Spinal cord (tissue), 10 donors: ENCODE results near the gene MEP1B. TPM values are rescaled to one million over a fixed set of nuclear protein-coding genes. Genes with fewer than 3 reads are reported as not detected.
"Not testable (repeated sequence)": the region's sequence is repeated elsewhere in the genome, so short reads cannot be mapped to it uniquely, and the experiment has no call there.

Source experiments
- DNase-seq, 6 donors: peaks; one replicate each; pipeline versions ENCODE4 v3.0.0 to v3.0.0-alpha.2; 2013 to 2015; ENCODE audit warnings: low spot score in 6 of 6, low read depth in 4 of 6
- H3K27ac ChIP-seq: one replicate; pipeline ENCODE4 v1.5.1; 2013; ENCODE audit warnings: low read depth, low read length, control low read depth
- H3K27me3 ChIP-seq: one replicate; pipeline ENCODE4 v1.6.1; 2013; ENCODE audit warnings: low read length; ENCODE audit not compliant: control insufficient read depth, insufficient read depth
- H3K36me3 ChIP-seq: one replicate; pipeline ENCODE4 v1.6.1; 2013; ENCODE audit warnings: low read length; ENCODE audit not compliant: control insufficient read depth, insufficient read depth
- H3K4me1 ChIP-seq: one replicate; pipeline ENCODE4 v1.6.1; 2013; ENCODE audit warnings: low read length; ENCODE audit not compliant: control insufficient read depth, insufficient read depth
- H3K4me3 ChIP-seq: one replicate; pipeline ENCODE4 v1.5.1; 2013; ENCODE audit warnings: low read depth, low read length, control low read depth
- H3K9me3 ChIP-seq: one replicate; pipeline ENCODE4 v1.6.1; 2013; ENCODE audit warnings: low read length; ENCODE audit not compliant: control insufficient read depth, insufficient read depth
- WGBS: methylation state at CpG from one replicate; pipeline ENCODE4 v1.1.5; 2013; ENCODE audit warnings: missing lambda C conversion rate; ENCODE audit not compliant: insufficient coverage; 5-methylcytosine and 5-hydroxymethylcytosine counted together
- polyA plus RNA-seq, 2 donors: library from polyadenylated mRNA; unstranded; fragments of 120-200 nt; gene quantifications; one replicate each; pipeline ENCODE4 v1.2.1, GENCODE V29; 2013; ENCODE audit not compliant: insufficient read length in 2 of 2
- total RNA-seq, 2 donors: library from RNA; depleted of rRNA in 1 of 2; stranded (reverse); fragments of 120-200 nt in 1 of 2; fragments of >200 nt in 1 of 2; gene quantifications; one replicate each; pipeline versions ENCODE4 v1.2.3 to v1.2.4, GENCODE V29; 2013 to 2014
- donor health status: healthy.

Gene MEP1B
- total and polyA plus RNA-seq, 4 donors: 0.11 to 0.38 (median 0.17) TPM

- peaks cover 2% of the 10 kb centered on the region for H3K9me3 ChIP-seq
- no peak overlapping the region for H3K27ac ChIP-seq
- H3K4me1 ChIP-seq: no peaks in the 10 kb centered on the region
- no peaks in the 10 kb centered on the region for H3K36me3 ChIP-seq
- no peak for DNase-seq
- WGBS: no CpG with 5 or more reads among the region's 3 CpGs
- no peak overlapping the region for H3K4me3 ChIP-seq
- H3K27me3 ChIP-seq: no peaks in the 10 kb centered on the region
Observed at GRCh38 chr18:32173654-32174053, 16.2 kb upstream of the MEP1B start.

GRCh38 chr18:32174719-32175118 is 15.1 kb upstream of the MEP1B start:
- Histone ChIP-seq H3K4me3 (no peak overlapping the region), H3K9me3 (peaks cover 2% of the 10 kb centered on the region), H3K4me1 (no peaks in the 10 kb centered on the region), H3K36me3 (no peaks in the 10 kb centered on the region), H3K27ac (no peak overlapping the region), H3K27me3 (no peaks in the 10 kb centered on the region)
- WGBS: 66% methylated on average over 7 of the region's 7 CpGs
- peak in 2 of 6 donors; percentile 25 to 41 for DNase-seq

DNA sequence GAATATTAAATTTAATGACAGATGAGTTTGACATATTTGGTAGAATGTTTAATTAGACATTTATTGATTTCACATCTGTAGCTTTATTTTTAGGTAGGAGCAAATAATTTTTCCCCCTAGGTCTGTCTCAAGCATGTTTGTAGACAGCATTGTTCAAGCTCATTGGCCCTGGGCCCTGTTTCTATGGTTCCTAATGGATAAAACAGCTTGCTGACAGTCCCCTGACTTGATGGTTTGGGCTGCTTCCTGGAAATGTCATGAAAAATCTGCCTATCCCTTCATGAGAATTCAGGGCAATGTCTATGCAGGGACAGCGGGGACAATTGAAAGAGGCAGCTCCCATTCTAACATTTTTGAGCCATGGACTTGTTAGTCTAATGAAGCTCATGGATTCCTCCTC is 14.6 kb upstream of the MEP1B start:
- Histone ChIP-seq H3K4me1 (no peaks in the 10 kb centered on the region), H3K27ac (no peak overlapping the region), H3K4me3 (no peak overlapping the region), H3K9me3 (peaks cover 2% of the 10 kb centered on the region), H3K27me3 (no peaks in the 10 kb centered on the region), H3K36me3 (no peaks in the 10 kb centered on the region)
- WGBS: no CpG with 5 or more reads among the region's 1 CpG
- DNase-seq: peak; percentile 57 to 96 (median 83)

GRCh38 chr18:32176745-32177144 is 13.1 kb upstream of the MEP1B start:
- H3K4me3 ChIP-seq, H3K36me3 ChIP-seq, H3K27me3 ChIP-seq, DNase-seq, H3K9me3 ChIP-seq, H3K4me1 ChIP-seq, H3K27ac ChIP-seq: not testable (repeated sequence)
- WGBS: no CpG with 5 or more reads among the region's 1 CpG

DNA sequence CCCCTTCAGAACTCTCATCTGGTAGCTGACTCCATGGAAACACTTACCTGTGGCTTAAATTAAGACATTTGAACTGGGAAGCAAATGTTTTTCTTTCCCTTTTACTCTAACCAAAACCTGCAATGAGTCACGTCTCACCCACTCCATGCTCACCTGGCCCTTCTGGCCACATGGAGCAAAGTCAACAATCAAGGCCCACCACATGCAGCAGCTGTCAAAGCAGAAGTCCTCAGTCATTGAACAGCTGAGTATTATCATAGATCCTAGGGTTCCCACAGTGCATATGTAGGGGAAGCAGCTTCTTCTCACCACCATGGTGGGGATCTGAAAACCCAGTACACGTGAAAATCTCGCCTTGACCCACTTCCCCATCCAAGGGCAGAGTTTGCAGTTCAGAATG is 12.3 kb upstream of the MEP1B start:
- Histone ChIP-seq H3K27me3 (no peaks in the 10 kb centered on the region), H3K4me3 (no peak overlapping the region), H3K4me1 (no peaks in the 10 kb centered on the region), H3K9me3 (no peaks in the 10 kb centered on the region), H3K27ac (no peak overlapping the region), H3K36me3 (no peaks in the 10 kb centered on the region)
- WGBS: 79% methylated on average over 3 of the region's 3 CpGs
- no peak for DNase-seq

DNA sequence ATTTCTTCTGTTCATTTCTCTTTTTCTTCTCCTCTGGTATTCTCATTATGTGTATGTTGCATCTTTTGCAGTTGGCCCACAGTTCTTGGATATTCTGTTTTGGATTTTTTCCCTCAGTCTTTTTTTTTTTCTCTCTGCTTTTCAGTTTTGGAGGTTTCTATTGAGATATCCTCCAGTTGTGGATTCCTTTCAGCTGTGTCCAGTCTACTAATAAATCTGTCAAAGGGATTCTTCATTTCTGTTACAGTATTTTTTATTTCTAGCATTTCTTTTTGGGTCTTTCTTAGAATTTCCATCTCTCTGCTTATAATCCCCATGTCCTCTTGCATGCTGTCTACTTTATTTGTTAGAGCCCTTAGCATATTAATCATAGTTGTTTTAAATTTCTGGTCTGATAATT is 6.3 kb upstream of the MEP1B start:
- Histone ChIP-seq H3K4me1 (no peaks in the 10 kb centered on the region), H3K27me3 (no peaks in the 10 kb centered on the region), H3K9me3 (peaks cover 3% of the 10 kb centered on the region), H3K4me3 (no peak overlapping the region), H3K27ac (no peak overlapping the region), H3K36me3 (no peaks in the 10 kb centered on the region)
- no peak for DNase-seq

DNA sequence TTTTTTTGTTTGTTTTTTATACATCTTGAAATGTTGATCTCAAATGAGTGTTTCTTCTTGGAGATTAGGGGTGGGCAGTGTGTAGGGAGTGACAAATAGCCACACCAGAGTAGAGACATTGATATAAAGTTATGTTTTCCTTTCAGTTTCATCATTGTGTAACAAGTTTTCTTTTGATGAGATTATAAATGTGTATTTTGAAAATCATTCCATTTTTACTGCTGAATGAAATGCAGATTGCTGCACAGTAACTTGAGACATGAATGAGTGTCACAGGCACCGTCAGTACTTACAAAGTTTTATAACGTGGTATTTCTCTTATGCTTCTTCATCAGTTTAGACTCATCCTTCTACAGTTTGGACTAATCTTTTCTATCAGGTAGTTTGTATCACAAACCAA is 370 bp downstream of the MEP1B start:
- WGBS: no CpG with 5 or more reads among the region's 2 CpGs
- no peaks in the 10 kb centered on the region for H3K4me1 ChIP-seq
- H3K27ac ChIP-seq: no peak overlapping the region
- no peaks in the 10 kb centered on the region for H3K36me3 ChIP-seq
- no peak for DNase-seq
- H3K27me3 ChIP-seq: no peaks in the 10 kb centered on the region
- H3K9me3 ChIP-seq: peaks cover 3% of the 10 kb centered on the region
- H3K4me3 ChIP-seq: no peak overlapping the region

GRCh38 chr18:32195881-32196815 is 6.3 kb downstream of the MEP1B start:
- no peaks in the 10 kb centered on the region for H3K9me3 ChIP-seq
- DNase-seq: no peak
- H3K4me3 ChIP-seq: no peak overlapping the region
- H3K4me1 ChIP-seq: no peaks in the 10 kb centered on the region
- WGBS: 96% methylated on average over 28 of the region's 32 CpGs
- no peaks in the 10 kb centered on the region for H3K27me3 ChIP-seq
- no peak overlapping the region for H3K27ac ChIP-seq
- H3K36me3 ChIP-seq: no peaks in the 10 kb centered on the region

GRCh38 chr18:32200766-32201165 is 10.9 kb downstream of the MEP1B start:
- DNase-seq: peak in 2 of 6 donors; percentile 34 to 39

More at GRCh38 chr18:32200766-32201165, 10.9 kb downstream of the MEP1B start:
- H3K27me3 ChIP-seq: no peaks in the 10 kb centered on the region
- H3K27ac ChIP-seq: no peak overlapping the region
- H3K36me3 ChIP-seq: no peaks in the 10 kb centered on the region
- H3K4me3 ChIP-seq: no peak overlapping the region
- H3K4me1 ChIP-seq: no peaks in the 10 kb centered on the region
- WGBS: no CpG with 5 or more reads among the region's 2 CpGs
- H3K9me3 ChIP-seq: no peaks in the 10 kb centered on the region
